Lower lobe of right lung (tissue), 2 donors: ENCODE data around the gene DCHS1. TPM values are rescaled to one million over a fixed set of nuclear protein-coding genes. Genes with fewer than 3 reads are reported as not detected.

Experiments used
- ATAC-seq, 2 donors: fragments of 200-7000 bp; cut with Tn5 transposase; one replicate each; pipeline ENCODE4 v1.9.1; 2020 to 2022; ENCODE audit warnings: mild to moderate bottlenecking in 2 of 2, moderate library complexity in 2 of 2
- DNase-seq: peaks from one replicate; pipeline ENCODE4 v3.0.0-alpha.2; 2020
- H3K27ac ChIP-seq: fragments of 200-600 bp; one replicate; pipeline ENCODE4 v1.8.0; 2022
- H3K27me3 ChIP-seq: fragments of 200-600 bp; one replicate; pipeline ENCODE4 v1.8.0; 2022; ENCODE audit warnings: low read depth
- H3K36me3 ChIP-seq: fragments of 200-600 bp; one replicate; pipeline ENCODE4 v1.8.0; 2022; ENCODE audit warnings: mild to moderate bottlenecking
- H3K4me1 ChIP-seq: fragments of 200-600 bp; one replicate; pipeline ENCODE4 v1.8.0; 2022
- H3K4me3 ChIP-seq: fragments of 200-600 bp; one replicate; pipeline ENCODE4 v1.8.0; 2022; ENCODE audit warnings: mild to moderate bottlenecking
- H3K9me3 ChIP-seq: fragments of 200-600 bp; one replicate; pipeline ENCODE4 v1.8.0; 2022
- intact Hi-C: fragments of 100-400 bp; cut with DNase I; formaldehyde crosslinking; loops from one replicate; pipeline ENCODE4 v1.11.0; 2022
- total RNA-seq: library from RNA; stranded (reverse); fragmentation: NEBNext Ultra II Directional; extraction: Animal tissue kit (Norgen Biotek cat#: 25700); gene quantifications from one replicate; pipeline ENCODE4 v1.2.1, GENCODE V29; 2021
- TF ChIP-seq, protein P1 (sequence below): fragments of 200-600 bp; IDR thresholded peaks from one replicate; pipeline ENCODE4 v1.8.0; 2022; ENCODE audit warnings: antibody characterized with exemption, mild to moderate bottlenecking
- donor health status: DM: no; HTN: yes; CAD: no; lungs with severe emphysema.

The DCHS1 gene
- total RNA-seq, 1 donor from 2014 or later, result 23.2 TPM

DNA sequence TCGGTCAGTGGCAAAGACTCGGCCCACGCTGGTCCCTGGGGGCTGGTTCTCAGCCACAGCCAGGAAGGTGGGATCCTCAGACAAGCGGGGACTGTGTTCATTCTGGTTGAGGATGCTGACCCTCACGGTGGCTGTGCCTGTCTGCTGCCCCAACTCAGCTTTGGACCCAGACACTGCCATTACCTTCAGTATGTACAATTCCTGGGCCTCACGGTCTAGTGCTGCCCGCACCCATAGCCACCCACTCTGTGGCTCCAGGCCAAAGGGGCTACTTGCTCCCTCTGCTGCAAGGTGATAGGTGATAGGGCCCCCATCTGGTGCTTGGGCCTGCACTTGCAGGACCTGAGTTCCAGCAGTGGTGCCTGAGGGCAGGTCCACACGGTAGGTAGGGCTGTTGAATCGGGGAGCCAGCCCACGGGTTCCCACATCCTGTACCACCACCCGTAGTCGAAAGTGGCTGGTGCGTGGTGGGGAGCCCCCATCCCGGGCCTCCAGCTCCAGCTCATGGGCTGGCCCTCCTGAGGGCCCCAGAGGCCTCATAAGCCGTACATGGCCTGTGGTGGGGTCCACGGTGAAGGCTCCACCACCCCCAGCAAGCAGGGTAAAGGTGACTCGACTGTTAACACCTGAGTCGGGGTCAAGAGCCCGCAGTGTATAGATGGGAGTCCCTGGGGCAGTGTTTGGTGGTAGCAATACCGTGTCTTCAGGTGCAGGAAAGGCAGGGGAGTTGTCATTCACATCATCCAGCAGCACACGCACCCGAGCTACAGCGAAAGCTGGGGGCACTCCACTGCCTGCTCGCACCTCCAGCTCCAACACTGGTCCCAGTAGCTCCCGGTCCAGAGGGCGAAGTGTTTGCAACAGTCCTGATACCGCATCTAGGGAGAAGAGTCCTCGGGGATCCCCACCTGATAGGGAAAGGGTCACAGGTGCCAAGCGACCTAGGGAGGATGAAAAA is 23.2 kb downstream of the DCHS1 start:
- ATAC-seq, result no peak
- intact Hi-C loops, result no loop called here
- Histone ChIP-seq H3K4me1 (peaks cover 32% of the 10 kb centered on the region), H3K36me3 (peaks cover 49% of the 10 kb centered on the region), H3K27me3 (no peaks in the 10 kb centered on the region), H3K27ac (no peak overlapping the region), H3K9me3 (no peaks in the 10 kb centered on the region), H3K4me3 (no peak overlapping the region)
- no peak for DNase-seq
- TF ChIP-seq, protein P1, sequence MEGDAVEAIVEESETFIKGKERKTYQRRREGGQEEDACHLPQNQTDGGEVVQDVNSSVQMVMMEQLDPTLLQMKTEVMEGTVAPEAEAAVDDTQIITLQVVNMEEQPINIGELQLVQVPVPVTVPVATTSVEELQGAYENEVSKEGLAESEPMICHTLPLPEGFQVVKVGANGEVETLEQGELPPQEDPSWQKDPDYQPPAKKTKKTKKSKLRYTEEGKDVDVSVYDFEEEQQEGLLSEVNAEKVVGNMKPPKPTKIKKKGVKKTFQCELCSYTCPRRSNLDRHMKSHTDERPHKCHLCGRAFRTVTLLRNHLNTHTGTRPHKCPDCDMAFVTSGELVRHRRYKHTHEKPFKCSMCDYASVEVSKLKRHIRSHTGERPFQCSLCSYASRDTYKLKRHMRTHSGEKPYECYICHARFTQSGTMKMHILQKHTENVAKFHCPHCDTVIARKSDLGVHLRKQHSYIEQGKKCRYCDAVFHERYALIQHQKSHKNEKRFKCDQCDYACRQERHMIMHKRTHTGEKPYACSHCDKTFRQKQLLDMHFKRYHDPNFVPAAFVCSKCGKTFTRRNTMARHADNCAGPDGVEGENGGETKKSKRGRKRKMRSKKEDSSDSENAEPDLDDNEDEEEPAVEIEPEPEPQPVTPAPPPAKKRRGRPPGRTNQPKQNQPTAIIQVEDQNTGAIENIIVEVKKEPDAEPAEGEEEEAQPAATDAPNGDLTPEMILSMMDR, result no peak

DNA sequence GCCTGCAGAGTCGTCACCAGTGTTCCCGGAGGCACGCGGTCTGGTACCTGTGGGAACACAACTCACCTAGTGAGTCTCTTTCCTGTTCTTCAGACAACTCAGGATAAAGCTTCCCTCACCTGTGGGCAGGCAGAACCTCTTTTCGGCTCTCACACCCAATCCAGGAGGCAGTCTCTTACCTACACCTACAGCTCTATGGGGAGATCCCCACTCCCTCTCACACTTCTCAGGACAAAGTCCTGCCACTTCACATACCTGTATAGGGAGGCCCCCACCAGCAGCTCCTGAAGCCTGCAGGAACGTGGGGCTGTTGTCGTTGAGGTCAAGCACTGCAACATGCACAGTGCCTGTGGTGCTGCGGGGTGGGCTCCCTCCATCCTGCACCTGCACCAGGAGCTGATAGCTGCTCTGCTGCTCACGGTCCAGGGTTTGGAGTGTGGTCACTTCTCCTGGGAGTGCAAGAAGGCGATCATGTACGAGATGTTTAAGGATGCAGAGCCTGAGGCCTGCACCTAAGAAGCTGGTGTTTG is 24.2 kb downstream of the DCHS1 start:
- Histone ChIP-seq H3K9me3 (no peaks in the 10 kb centered on the region), H3K4me3 (no peak overlapping the region), H3K36me3 (peaks cover 59% of the 10 kb centered on the region), H3K27me3 (no peaks in the 10 kb centered on the region), H3K4me1 (peaks cover 23% of the 10 kb centered on the region), H3K27ac (no peak overlapping the region)
- intact Hi-C loops, result no loop called here
- ATAC-seq (no peak), DNase-seq (no peak)
- TF ChIP-seq, protein P1, result no peak

DNA sequence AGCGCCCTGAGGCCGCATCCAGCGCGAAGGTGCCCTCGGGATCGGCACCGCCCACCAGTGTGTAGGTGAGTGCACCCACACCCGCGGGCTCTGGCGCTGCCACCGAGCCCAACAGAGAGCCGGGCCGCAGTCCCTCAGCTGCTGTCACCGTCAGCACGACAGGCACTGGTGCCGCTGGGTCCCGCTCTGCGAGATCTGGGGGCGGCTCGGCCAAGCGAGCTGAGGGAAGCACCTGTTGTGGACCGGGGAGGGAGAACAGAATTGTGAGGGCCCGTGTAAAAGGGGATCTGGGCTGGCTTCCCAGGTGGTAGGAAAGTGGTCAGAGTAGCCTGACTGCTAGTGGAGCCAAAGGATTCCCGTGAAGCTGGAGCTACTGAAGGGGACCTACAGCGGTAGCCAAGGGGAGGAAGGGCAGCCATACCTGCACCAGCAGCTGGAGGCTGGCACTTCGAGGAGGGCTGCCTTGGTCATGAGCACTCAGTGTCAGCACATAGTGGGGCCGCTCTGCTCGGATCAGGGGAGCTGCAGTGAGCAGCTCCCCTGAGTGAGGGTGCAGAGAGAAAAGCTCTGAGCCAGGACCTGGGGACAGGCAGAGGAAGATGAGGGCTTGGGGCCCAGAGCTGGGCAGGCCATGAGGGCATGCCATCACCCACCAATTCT is 24.8 kb downstream of the DCHS1 start:
- intact Hi-C loops, result no loop called here
- peaks cover 65% of the 10 kb centered on the region for H3K36me3 ChIP-seq
- TF ChIP-seq, protein P1, result no peak
- ATAC-seq (peak in 1 of 2 donors; percentile 18), DNase-seq (no peak)
- H3K9me3 ChIP-seq, result no peaks in the 10 kb centered on the region
- peaks cover 16% of the 10 kb centered on the region for H3K4me1 ChIP-seq
- peak overlapping the region; percentile 32 for H3K4me3 ChIP-seq
- H3K27ac ChIP-seq, result no peak overlapping the region
- H3K27me3 ChIP-seq, result no peaks in the 10 kb centered on the region

DNA sequence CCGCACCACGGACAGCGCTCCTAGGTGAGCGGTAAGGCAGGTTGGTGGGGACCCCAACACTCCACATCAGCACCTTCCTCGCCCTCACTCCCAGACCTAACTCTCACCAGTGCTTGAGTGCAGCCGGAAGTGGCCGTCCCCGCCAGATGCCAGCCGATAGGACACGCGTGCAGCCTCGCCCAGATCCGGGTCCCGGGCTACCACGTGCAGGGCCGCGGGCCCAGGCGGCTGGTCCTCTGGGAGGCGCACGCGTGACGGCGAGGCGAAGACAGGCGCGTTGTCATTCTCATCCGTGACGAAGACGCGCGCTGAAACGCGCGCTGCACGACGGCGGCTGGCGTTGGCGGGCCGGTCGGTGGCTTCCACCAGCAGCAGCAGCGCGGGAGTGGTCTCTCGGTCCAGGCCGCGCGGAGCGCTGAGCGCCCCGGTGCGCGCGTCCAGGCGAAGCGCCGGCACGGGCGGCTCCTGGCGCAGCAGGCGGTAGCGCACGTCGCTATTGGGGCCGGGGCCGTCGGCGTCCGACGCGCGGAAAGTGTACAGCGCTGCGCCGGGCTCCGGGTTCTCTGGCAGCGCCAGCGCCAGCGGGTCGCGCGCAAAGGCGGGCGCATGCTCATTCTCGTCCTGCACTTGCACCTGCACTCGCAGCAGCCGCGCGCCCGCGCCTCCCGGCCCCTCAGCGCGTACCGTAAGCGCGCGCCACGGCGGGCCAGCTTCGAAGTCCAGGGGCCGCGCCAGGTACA is 25.5 kb downstream of the DCHS1 start:
- peaks cover 72% of the 10 kb centered on the region for H3K36me3 ChIP-seq
- intact Hi-C loops, result no loop called here
- no peaks in the 10 kb centered on the region for H3K27me3 ChIP-seq
- H3K9me3 ChIP-seq, result no peaks in the 10 kb centered on the region
- no peak overlapping the region for H3K27ac ChIP-seq
- peak overlapping the region; percentile 32 for H3K4me3 ChIP-seq
- peak; percentile 22 to 67 for ATAC-seq
- DNase-seq, result no peak
- TF ChIP-seq, protein P1, result no peak
- H3K4me1 ChIP-seq, result peaks cover 9% of the 10 kb centered on the region

DNA sequence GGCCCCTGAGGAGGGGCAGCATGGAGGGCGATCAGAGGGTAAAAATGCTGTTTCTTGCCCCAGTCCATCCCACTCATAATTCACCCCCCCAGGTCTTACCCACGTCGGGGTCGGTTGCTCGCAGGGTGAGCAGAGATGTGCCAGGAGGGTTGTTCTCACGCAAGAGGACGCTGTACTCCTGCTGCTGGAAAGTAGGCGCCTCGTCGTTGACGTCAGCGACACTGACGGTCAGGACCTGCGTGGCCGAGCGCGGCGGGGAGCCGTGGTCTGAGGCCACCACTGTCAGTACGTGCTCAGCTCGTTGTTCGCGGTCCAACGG is 26.1 kb downstream of the DCHS1 start:
- H3K4me3 ChIP-seq, result no peak overlapping the region
- no peak overlapping the region for H3K27ac ChIP-seq
- ATAC-seq (no peak), DNase-seq (no peak)
- H3K36me3 ChIP-seq, result peaks cover 76% of the 10 kb centered on the region
- intact Hi-C loops, result no loop called here
- no peaks in the 10 kb centered on the region for H3K27me3 ChIP-seq
- H3K4me1 ChIP-seq, result peaks cover 4% of the 10 kb centered on the region
- TF ChIP-seq, protein P1, result no peak
- H3K9me3 ChIP-seq, result no peaks in the 10 kb centered on the region
